Right hindlimb (tissue), 1 donor: ENCODE data around the gene RBL1.
A peak's percentile ranks its signal among the peaks of the same experiment; 100 is the strongest.

ENCODE experiments used
- DNase-seq: peaks from one replicate; pipeline ENCODE4 v3.0.0-alpha.2; 2018

Gene RBL1

DNA sequence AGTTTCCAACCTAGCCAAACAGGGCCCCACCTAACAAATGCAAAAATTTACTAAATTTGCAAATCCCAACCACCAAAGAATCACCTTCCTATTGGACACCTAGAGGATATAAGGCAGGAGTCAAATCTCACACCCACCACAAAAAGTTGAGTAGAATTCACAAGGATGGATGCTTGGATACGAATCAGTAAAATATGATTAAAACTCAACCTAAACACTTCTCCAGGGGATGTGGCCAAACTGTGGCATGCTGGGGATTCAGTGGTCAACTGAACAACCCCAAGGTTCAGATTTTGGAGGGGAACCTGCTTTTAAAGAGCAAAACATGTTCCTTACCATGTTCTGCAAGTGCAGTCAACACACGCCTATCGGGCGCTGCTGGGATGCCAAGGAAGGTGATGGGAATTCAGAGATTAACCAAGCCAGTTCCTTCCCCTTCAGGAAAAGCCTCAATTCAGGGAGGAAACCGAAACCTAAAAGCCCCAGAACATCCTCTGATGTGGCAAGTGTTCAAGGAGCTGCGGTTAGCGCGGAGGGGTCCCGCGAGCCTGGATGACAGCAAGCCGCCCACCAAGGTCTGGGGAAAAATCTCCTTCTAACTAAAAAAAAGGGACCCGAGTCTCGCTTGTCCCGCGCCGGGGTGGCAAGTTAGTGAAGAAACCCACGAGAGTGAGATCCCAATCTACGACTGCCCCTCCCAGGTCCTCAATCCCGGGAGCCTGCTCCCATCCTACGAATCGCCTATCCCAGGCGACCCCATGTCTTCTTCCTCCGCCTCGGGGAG is 145.2 kb downstream of the RBL1 start:
- peak; percentile 43 for DNase-seq
